ENCODE data around the gene UBR4. TPM values are rescaled to one million over a fixed set of nuclear protein-coding genes. Genes with fewer than 3 reads are reported as not detected.

Gene UBR4
- total and polyA plus RNA-seq, 4 donors: 103 to 182 (median 123) TPM

- peak in 1 of 6 donors; percentile 29 for DNase-seq (ENCODE audit: low read depth in 4 of 6, low spot score in 6 of 6)
- Histone ChIP-seq H3K27me3 (ENCODE audit: control insufficient read depth, insufficient read depth, low read length) (peaks cover 13% of the 10 kb centered on the region), H3K9me3 (ENCODE audit: control insufficient read depth, insufficient read depth, low read length) (no peaks in the 10 kb centered on the region), H3K4me1 (ENCODE audit: control insufficient read depth, insufficient read depth, low read length) (peaks cover 27% of the 10 kb centered on the region), H3K4me3 (ENCODE audit: low read depth, low read length) (no peak overlapping the region), H3K27ac (ENCODE audit: low read depth, low read length) (no peak overlapping the region), H3K36me3 (ENCODE audit: control insufficient read depth, insufficient read depth, low read length) (no peaks in the 10 kb centered on the region)
- WGBS (ENCODE audit: insufficient coverage): 52% methylated on average over 15 of the region's 18 CpGs
Measured at GRCh38 chr1:19045898-19046880, 163.9 kb downstream of the UBR4 start.

- Histone ChIP-seq H3K27me3 (ENCODE audit: control insufficient read depth, insufficient read depth, low read length) (peaks cover 13% of the 10 kb centered on the region), H3K9me3 (ENCODE audit: control insufficient read depth, insufficient read depth, low read length) (no peaks in the 10 kb centered on the region), H3K4me3 (ENCODE audit: low read depth, low read length) (no peak overlapping the region), H3K27ac (ENCODE audit: low read depth, low read length) (no peak overlapping the region), H3K4me1 (ENCODE audit: control insufficient read depth, insufficient read depth, low read length) (peaks cover 27% of the 10 kb centered on the region), H3K36me3 (ENCODE audit: control insufficient read depth, insufficient read depth, low read length) (no peaks in the 10 kb centered on the region)
- peak in 1 of 6 donors; percentile 45 for DNase-seq (ENCODE audit: low read depth in 4 of 6, low spot score in 6 of 6)
- 75% methylated on average over 19 of the region's 24 CpGs for WGBS (ENCODE audit: insufficient coverage)
Measured at GRCh38 chr1:19044975-19045831, 164.9 kb downstream of the UBR4 start.

DNA sequence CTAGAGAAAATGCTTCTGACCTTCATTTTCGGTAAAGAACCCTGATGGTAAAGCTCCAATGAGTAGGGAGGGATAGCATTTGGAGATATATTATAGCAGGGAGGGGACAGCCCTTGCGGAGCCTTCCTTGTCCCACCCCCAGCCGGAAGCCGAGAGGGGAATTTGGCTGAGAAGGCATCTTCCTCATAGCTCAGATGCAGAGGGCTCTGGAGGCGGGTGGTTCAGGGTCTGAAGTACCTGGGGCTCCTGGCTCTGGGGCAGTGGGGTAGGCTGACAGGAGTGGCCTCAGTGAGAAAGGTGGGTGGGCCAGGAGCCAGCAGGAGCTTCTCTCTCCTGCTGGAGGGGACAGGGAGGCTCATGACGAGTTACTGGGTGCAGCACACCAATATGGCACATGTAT is 165.6 kb downstream of the UBR4 start:
- DNase-seq (ENCODE audit: low read depth in 4 of 6, low spot score in 6 of 6): no peak
- Histone ChIP-seq H3K9me3 (ENCODE audit: control insufficient read depth, insufficient read depth, low read length) (no peaks in the 10 kb centered on the region), H3K36me3 (ENCODE audit: control insufficient read depth, insufficient read depth, low read length) (no peaks in the 10 kb centered on the region), H3K27me3 (ENCODE audit: control insufficient read depth, insufficient read depth, low read length) (peaks cover 13% of the 10 kb centered on the region), H3K27ac (ENCODE audit: low read depth, low read length) (no peak overlapping the region), H3K4me1 (ENCODE audit: control insufficient read depth, insufficient read depth, low read length) (peaks cover 27% of the 10 kb centered on the region), H3K4me3 (ENCODE audit: low read depth, low read length) (no peak overlapping the region)
- WGBS (ENCODE audit: insufficient coverage): 90% methylated on average over 5 of the region's 6 CpGs

DNA sequence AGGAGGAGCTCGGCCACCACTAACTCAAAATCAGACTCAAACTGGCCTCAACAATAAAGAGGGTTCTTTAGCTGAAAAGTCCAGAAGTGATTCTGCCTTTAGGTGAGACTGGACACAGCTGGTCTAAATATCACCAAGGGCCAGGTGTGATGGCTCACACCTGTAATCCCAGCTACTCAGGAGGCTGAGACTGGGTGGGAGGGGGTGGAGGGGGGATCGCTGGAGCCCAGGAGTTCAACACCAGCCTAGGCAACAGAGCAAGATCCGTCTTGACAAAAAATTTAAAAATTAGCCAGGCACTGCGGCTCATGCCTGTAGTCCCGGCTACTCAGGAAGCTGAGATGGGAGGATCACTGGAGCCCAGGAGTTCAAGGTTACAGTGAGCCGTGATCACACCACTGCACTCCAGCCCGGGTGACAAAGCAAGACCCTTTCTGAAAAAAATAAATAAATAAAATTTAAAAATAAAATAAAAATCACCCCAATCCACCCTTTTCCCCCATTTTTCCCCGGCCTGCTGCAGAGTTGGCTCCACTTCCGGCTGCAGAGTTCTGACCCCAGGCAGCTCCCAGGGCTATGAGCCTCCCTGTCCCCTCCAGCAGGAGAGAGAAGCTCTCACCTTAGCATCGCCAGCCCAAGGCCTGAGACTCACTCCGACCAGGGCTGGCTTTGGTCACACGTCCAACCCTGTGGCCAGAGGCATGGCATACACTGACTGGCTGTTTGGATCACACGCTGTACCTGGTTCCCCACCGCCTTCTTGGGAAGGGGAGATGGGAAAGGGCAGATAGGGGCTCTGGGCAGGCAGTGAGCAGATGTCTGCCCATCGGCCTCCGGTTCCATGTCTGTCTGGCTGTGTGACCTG is 166.3 kb downstream of the UBR4 start:
- no peak for DNase-seq (ENCODE audit: low read depth in 4 of 6, low spot score in 6 of 6)

DNA sequence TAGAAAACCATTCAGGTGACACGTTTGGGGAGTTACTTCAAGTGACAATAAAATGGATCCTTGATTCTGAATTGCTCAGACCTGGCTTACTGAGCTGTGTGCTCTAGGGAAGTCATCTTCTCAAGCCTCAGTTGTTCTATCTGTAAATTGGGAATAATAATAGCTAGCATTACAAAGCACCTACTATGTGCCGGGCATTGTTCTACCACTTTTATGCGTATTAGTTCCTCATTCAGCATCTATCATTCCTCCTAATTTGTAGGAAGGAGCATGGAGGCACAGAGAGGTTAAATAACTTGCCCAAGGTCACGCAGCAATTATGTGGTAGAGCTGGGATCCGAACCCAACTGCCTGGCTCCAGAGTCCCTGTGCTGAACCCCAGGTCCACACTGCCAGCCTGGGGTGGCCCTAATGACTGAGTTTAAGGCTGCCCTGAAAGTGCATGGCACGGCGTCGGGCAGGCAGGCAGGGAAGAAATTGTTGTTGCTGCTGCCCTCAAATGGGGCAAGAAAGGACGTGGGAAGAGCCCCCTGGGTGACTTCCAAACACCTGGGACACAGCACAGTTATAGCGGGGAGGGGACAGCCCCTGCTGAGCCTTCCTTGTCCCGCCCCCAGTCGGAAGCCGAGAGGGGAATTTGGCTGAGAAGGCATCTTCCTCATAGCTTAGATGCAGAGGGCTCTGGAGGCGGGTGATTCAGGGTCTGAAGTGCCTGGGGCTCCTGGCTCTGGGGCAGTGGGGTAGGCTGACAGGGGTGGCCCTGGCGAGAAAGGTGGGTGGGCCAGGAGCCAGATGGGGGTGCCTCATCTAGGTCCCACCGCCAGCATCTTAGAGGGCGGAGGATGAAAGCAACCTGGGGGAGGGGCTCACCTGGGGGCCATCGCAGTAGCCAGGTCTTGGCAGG is 167.1 kb downstream of the UBR4 start:
- Histone ChIP-seq H3K9me3 (ENCODE audit: control insufficient read depth, insufficient read depth, low read length) (no peaks in the 10 kb centered on the region), H3K4me1 (ENCODE audit: control insufficient read depth, insufficient read depth, low read length) (peaks cover 23% of the 10 kb centered on the region), H3K27ac (ENCODE audit: low read depth, low read length) (no peak overlapping the region), H3K36me3 (ENCODE audit: control insufficient read depth, insufficient read depth, low read length) (no peaks in the 10 kb centered on the region), H3K27me3 (ENCODE audit: control insufficient read depth, insufficient read depth, low read length) (peaks cover 8% of the 10 kb centered on the region), H3K4me3 (ENCODE audit: low read depth, low read length) (no peak overlapping the region)
- DNase-seq (ENCODE audit: low read depth in 4 of 6, low spot score in 6 of 6): no peak
- 55% methylated on average over 15 of the region's 18 CpGs for WGBS (ENCODE audit: insufficient coverage)

More for the DNA sequence above, 166.3 kb downstream of the UBR4 start:
- H3K9me3 ChIP-seq (ENCODE audit: control insufficient read depth, insufficient read depth, low read length): no peaks in the 10 kb centered on the region
- peaks cover 8% of the 10 kb centered on the region for H3K27me3 ChIP-seq (ENCODE audit: control insufficient read depth, insufficient read depth, low read length)
- 84% methylated on average over 13 of the region's 16 CpGs for WGBS (ENCODE audit: insufficient coverage)
- no peaks in the 10 kb centered on the region for H3K36me3 ChIP-seq (ENCODE audit: control insufficient read depth, insufficient read depth, low read length)
- H3K27ac ChIP-seq (ENCODE audit: low read depth, low read length): no peak overlapping the region
- no peak overlapping the region for H3K4me3 ChIP-seq (ENCODE audit: low read depth, low read length)
- H3K4me1 ChIP-seq (ENCODE audit: control insufficient read depth, insufficient read depth, low read length): peaks cover 23% of the 10 kb centered on the region

DNA sequence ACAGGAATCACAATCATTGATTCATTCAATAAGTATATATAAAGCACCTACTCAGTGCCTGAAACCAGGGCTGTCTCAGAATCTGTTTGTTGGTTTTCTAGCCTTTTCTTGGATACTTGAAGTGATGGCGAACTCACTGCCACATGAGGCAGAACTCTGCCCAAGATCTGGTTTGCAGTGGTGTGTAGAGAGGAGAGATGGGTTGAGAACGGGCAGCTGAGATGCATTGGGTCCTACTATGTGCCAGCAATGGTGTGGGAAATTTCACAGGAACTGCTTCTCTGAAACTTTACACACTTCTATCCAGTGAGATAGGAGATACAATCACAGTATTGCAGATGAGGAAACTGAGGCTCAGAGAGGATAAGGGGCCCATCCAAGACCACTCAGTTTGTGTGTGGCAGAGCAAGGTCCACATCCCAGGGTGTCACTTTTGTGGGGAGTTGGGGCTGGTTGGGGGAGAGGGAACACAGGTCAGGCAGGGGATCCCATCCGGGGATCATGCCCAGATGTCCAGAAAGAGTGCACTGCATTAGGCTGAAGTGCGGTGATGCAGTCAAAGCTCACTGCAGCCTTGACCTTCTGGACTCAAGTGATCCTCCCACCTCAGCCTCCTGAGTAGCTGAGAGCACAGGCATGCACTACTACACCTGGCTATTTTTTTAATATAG is 169.9 kb downstream of the UBR4 start:
- H3K4me3 ChIP-seq (ENCODE audit: low read depth, low read length): no peak overlapping the region
- peaks cover 24% of the 10 kb centered on the region for H3K4me1 ChIP-seq (ENCODE audit: control insufficient read depth, insufficient read depth, low read length)
- H3K9me3 ChIP-seq (ENCODE audit: control insufficient read depth, insufficient read depth, low read length): no peaks in the 10 kb centered on the region
- H3K27ac ChIP-seq (ENCODE audit: low read depth, low read length): no peak overlapping the region
- H3K27me3 ChIP-seq (ENCODE audit: control insufficient read depth, insufficient read depth, low read length): peaks cover 8% of the 10 kb centered on the region
- no peaks in the 10 kb centered on the region for H3K36me3 ChIP-seq (ENCODE audit: control insufficient read depth, insufficient read depth, low read length)
- no peak for DNase-seq (ENCODE audit: low read depth in 4 of 6, low spot score in 6 of 6)
- WGBS (ENCODE audit: insufficient coverage): 83% methylated on average over 3 of the region's 4 CpGs

- peaks cover 20% of the 10 kb centered on the region for H3K4me1 ChIP-seq (ENCODE audit: control insufficient read depth, insufficient read depth, low read length)
- DNase-seq (ENCODE audit: low read depth in 4 of 6, low spot score in 6 of 6): no peak
- H3K4me3 ChIP-seq (ENCODE audit: low read depth, low read length): no peak overlapping the region
- 91% methylated on average over 3 of the region's 5 CpGs for WGBS (ENCODE audit: insufficient coverage)
- H3K36me3 ChIP-seq (ENCODE audit: control insufficient read depth, insufficient read depth, low read length): no peaks in the 10 kb centered on the region
- no peaks in the 10 kb centered on the region for H3K9me3 ChIP-seq (ENCODE audit: control insufficient read depth, insufficient read depth, low read length)
- no peak overlapping the region for H3K27ac ChIP-seq (ENCODE audit: low read depth, low read length)
- H3K27me3 ChIP-seq (ENCODE audit: control insufficient read depth, insufficient read depth, low read length): peaks cover 5% of the 10 kb centered on the region
Measured at GRCh38 chr1:19038732-19039131, 171.3 kb downstream of the UBR4 start.

DNA sequence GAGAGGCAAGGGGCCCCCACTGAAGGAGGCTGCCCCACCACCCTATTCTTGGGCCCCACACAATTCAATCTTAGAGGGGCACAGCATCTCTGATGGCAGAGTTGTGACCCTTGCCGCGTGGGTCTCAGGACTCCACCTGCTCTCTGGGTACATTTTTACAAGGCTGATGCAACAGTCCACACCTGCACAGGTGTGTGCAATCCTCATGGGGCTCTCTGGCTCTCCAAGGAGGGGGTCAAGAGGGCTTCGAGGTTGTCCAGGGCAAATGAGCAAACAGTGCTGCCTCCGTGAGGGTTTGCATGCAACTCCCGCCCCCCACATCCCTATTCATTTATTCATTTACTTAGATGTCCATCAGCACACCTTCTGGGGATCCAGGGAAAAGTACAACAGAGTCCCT is 172.0 kb downstream of the UBR4 start:
- WGBS (ENCODE audit: insufficient coverage): 88% methylated on average over 5 of the region's 5 CpGs
- H3K4me3 ChIP-seq (ENCODE audit: low read depth, low read length): no peak overlapping the region
- peaks cover 18% of the 10 kb centered on the region for H3K4me1 ChIP-seq (ENCODE audit: control insufficient read depth, insufficient read depth, low read length)
- DNase-seq (ENCODE audit: low read depth in 4 of 6, low spot score in 6 of 6): no peak
- H3K27ac ChIP-seq (ENCODE audit: low read depth, low read length): no peak overlapping the region
- H3K9me3 ChIP-seq (ENCODE audit: control insufficient read depth, insufficient read depth, low read length): no peaks in the 10 kb centered on the region
- H3K27me3 ChIP-seq (ENCODE audit: control insufficient read depth, insufficient read depth, low read length): peaks cover 5% of the 10 kb centered on the region
- H3K36me3 ChIP-seq (ENCODE audit: control insufficient read depth, insufficient read depth, low read length): no peaks in the 10 kb centered on the region

Data from spinal cord (tissue), 10 donors.